Vagina (tissue), 2 donors: Measurements from ENCODE around the gene MMP1. TPM values are rescaled to one million over a fixed set of nuclear protein-coding genes. Genes with fewer than 3 reads are reported as not detected.

Experiments
- DNase-seq, 2 donors: peaks; one replicate each; pipeline ENCODE4 v3.0.0-alpha.2; 2017; ENCODE audit errors: extremely low spot score in 2 of 2
- H3K27ac ChIP-seq: fragments of 200-600 bp; sonication (generic); one replicate; pipeline ENCODE4 v1.5.1; 2019
- H3K27me3 ChIP-seq: fragments of 200-600 bp; sonication (generic); one replicate; pipeline ENCODE4 v1.5.1; 2019
- H3K36me3 ChIP-seq, 2 donors: fragments of 200-600 bp; sonication (generic); one replicate each; pipeline ENCODE4 v1.5.1; 2017 to 2019
- H3K4me1 ChIP-seq: fragments of 200-600 bp; sonication (generic); one replicate; pipeline ENCODE4 v1.5.1; 2019
- H3K4me3 ChIP-seq, 2 donors: fragments of 200-600 bp; sonication (generic); 1 replicate in 1 of 2; 2 replicates in 1 of 2; pipeline ENCODE4 v1.5.1; 2016 to 2019
- H3K9me3 ChIP-seq: fragments of 200-600 bp; sonication (generic); one replicate; pipeline ENCODE4 v1.5.1; 2019
- POLR2A ChIP-seq, 2 donors: fragments of 450-650 bp; IDR thresholded peaks; one replicate each; pipeline ENCODE4 v1.6.1; 2017; ENCODE audit warnings: antibody characterized with exemption in 2 of 2, mild to moderate bottlenecking in 2 of 2, moderate library complexity in 2 of 2
- POLR2AphosphoS5 ChIP-seq, 2 donors: sonication (generic); formaldehyde crosslinking; IDR thresholded peaks; one replicate each; pipeline ENCODE4 v1.9.0; 2017; ENCODE audit warnings: antibody characterized with exemption in 2 of 2, mild to moderate bottlenecking in 2 of 2, low read depth in 1 of 2; ENCODE audit not compliant: insufficient read depth in 1 of 2
- intact Hi-C: fragments of 100-400 bp; cut with DNase I; formaldehyde crosslinking; loops from one replicate; pipeline ENCODE4 v1.15.1; 2023
- total RNA-seq: library from RNA; depleted of rRNA; stranded (reverse); fragments of >200 nt; gene quantifications from one replicate; pipeline ENCODE4 v1.2.3, GENCODE V29; 2016
- TF ChIP-seq, protein P1 (sequence below), 3 experiments: fragments of 450-650 bp in 2 of 3; fragments of 200-600 bp in 1 of 3; sonication (generic) in 1 of 3; IDR thresholded peaks; one replicate each; pipeline ENCODE4 v1.5.1; 2017 to 2019; ENCODE audit warnings: antibody characterized with exemption in 3 of 3, mild to moderate bottlenecking in 2 of 3, moderate library complexity in 2 of 3

MMP1 gene
- total RNA-seq, 1 donor from 2014 or later = not detected

DNA sequence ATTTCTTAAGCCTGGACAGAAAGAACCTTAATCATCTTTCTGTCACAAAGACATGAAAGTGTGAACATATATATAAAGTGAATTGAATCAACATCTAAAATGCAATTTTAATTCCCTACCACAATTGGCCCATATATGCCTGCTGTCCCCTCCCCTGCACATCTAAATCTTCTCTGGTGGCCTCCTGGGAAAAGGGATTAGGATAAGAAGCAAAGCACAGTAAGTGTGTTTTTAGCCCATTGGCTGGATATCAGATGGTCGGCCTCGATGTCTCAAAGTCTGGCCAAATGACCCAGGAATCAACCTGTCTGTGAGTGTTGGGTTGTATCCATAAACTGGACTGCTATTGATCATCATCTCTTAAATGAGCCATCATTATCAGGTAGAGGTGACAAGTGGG lies 39.7 kb upstream of the MMP1 start:
- no peak for DNase-seq
- intact Hi-C loops = no loop called here
- Histone ChIP-seq H3K9me3 (no peaks in the 10 kb centered on the region), H3K4me3 (no peak overlapping the region), H3K36me3 (no peaks in the 10 kb centered on the region), H3K27ac (no peak overlapping the region), H3K27me3 (no peaks in the 10 kb centered on the region), H3K4me1 (no peaks in the 10 kb centered on the region)
- TF ChIP-seq, protein P1, sequence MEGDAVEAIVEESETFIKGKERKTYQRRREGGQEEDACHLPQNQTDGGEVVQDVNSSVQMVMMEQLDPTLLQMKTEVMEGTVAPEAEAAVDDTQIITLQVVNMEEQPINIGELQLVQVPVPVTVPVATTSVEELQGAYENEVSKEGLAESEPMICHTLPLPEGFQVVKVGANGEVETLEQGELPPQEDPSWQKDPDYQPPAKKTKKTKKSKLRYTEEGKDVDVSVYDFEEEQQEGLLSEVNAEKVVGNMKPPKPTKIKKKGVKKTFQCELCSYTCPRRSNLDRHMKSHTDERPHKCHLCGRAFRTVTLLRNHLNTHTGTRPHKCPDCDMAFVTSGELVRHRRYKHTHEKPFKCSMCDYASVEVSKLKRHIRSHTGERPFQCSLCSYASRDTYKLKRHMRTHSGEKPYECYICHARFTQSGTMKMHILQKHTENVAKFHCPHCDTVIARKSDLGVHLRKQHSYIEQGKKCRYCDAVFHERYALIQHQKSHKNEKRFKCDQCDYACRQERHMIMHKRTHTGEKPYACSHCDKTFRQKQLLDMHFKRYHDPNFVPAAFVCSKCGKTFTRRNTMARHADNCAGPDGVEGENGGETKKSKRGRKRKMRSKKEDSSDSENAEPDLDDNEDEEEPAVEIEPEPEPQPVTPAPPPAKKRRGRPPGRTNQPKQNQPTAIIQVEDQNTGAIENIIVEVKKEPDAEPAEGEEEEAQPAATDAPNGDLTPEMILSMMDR (IDR thresholded peaks at IDR 0.05) = no peak
- TF ChIP-seq POLR2A (IDR thresholded peaks at IDR 0.05) = no peak
- TF ChIP-seq POLR2AphosphoS5 (IDR thresholded peaks at IDR 0.05; ENCODE audit: insufficient read depth in 1 of 2, low read depth in 1 of 2) = no peak

DNA sequence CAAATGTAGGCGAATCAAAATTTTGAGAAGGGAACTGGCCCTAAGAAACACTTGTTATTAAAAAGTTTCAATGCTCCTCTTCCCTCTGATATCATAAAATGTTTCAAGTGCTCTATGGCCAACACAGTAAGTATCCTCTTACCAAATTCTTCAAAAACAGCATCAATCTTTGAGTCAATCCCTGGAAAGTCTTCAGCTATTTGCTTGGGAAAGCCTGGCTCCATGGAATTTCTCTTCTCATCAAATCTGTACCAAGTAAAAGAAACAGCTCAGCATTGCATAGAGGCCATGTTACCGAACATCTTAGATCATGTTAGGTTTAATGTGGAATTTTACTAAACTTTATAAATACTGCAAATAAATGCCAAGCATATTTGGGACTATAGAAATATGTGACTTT lies 39.2 kb upstream of the MMP1 start:
- H3K4me1 ChIP-seq = no peaks in the 10 kb centered on the region
- no peaks in the 10 kb centered on the region for H3K9me3 ChIP-seq
- intact Hi-C loops = no loop called here
- no peak overlapping the region for H3K27ac ChIP-seq
- no peaks in the 10 kb centered on the region for H3K36me3 ChIP-seq
- H3K27me3 ChIP-seq = no peaks in the 10 kb centered on the region
- H3K4me3 ChIP-seq = no peak overlapping the region
- TF ChIP-seq POLR2A (IDR thresholded peaks at IDR 0.05) = no peak
- no peak for DNase-seq

DNA sequence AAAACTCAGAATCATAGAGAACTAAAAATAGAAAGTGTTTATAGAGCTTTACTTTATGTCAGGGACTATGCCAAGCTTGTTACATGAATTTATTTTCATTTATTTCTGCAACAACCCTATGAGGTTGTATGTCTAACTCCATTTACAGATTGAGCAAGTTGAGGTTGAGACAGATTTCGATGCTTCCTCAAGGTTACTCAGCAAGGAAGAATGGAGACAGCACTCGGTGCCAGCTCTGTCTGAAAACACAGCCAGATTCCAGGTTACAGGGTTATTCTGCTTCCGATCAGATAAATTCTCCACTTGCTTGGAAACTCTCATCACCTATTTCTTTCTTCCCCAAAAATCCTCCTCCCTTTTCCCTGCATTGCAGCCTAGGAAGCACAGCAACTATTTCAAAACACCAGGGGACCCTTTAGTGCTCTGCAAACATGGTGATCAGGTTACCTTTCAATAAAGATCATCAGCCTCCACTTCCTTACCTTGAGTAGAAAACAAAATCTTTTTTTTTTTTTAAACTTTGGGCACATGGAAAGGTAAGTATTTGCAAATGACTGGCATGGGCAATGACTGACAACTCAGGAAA lies 38.4 kb upstream of the MMP1 start:
- H3K27me3 ChIP-seq = no peaks in the 10 kb centered on the region
- H3K4me3 ChIP-seq = no peak overlapping the region
- no peak for DNase-seq
- TF ChIP-seq POLR2AphosphoS5 (IDR thresholded peaks at IDR 0.05; ENCODE audit: insufficient read depth in 1 of 2, low read depth in 1 of 2) (no peak), POLR2A (IDR thresholded peaks at IDR 0.05) (no peak)
- TF ChIP-seq, protein P1 (IDR thresholded peaks at IDR 0.05) = no peak
- H3K9me3 ChIP-seq = no peaks in the 10 kb centered on the region
- H3K4me1 ChIP-seq = no peaks in the 10 kb centered on the region
- intact Hi-C loops = no loop called here
- H3K36me3 ChIP-seq = no peaks in the 10 kb centered on the region
- no peak overlapping the region for H3K27ac ChIP-seq

DNA sequence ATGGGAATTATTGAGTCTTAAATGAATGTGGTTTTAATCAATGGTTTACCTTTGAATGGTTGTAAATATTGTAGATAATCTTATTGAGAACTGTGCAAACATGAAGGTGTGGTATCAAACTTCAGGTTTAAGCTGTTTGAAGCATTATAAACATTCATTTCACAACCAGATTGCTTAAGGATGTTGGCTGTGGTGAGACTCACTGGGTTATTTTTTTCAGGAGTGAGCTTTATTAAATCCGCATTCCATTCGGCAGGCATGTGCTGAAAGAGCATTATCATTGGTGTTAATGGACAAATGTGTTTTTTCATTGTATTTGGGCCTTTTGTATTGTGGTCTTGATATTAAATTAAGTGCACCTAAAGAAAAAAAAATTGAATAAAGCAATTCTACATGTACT lies 35.8 kb upstream of the MMP1 start:
- no peak for DNase-seq
- H3K27ac ChIP-seq = no peak overlapping the region
- H3K36me3 ChIP-seq = no peaks in the 10 kb centered on the region
- intact Hi-C loops = no loop called here
- H3K4me3 ChIP-seq = no peak overlapping the region
- no peaks in the 10 kb centered on the region for H3K9me3 ChIP-seq
- H3K4me1 ChIP-seq = no peaks in the 10 kb centered on the region
- H3K27me3 ChIP-seq = no peaks in the 10 kb centered on the region
- TF ChIP-seq, protein P1 (IDR thresholded peaks at IDR 0.05) = no peak
- TF ChIP-seq POLR2A (IDR thresholded peaks at IDR 0.05) (no peak), POLR2AphosphoS5 (IDR thresholded peaks at IDR 0.05; ENCODE audit: insufficient read depth in 1 of 2, low read depth in 1 of 2) (no peak)

DNA sequence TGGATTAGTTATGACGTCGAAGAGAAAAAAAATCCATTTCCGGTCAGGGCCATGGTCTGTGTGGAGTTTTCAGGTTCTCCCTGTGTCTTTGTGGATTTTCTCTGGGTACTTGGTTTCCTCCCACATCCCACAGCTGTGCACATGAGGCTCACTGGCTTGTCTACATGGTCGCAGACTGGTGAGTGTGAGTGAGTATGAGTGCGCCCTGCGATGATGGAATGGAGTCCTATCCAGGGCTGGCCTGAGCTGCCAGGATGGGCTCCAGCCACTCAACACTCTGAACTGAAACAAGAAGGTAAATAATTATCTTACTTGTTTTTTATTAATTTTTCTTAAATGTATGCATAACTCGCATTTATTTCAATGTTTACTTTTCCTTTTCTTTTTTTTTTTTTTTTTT lies 34.7 kb upstream of the MMP1 start:
- no peak overlapping the region for H3K4me3 ChIP-seq
- intact Hi-C loops = no loop called here
- no peak for DNase-seq
- H3K9me3 ChIP-seq = no peaks in the 10 kb centered on the region
- no peaks in the 10 kb centered on the region for H3K27me3 ChIP-seq
- H3K27ac ChIP-seq = no peak overlapping the region
- TF ChIP-seq, protein P1 (IDR thresholded peaks at IDR 0.05) = no peak
- no peak for TF ChIP-seq POLR2AphosphoS5 (IDR thresholded peaks at IDR 0.05; ENCODE audit: insufficient read depth in 1 of 2, low read depth in 1 of 2)
- TF ChIP-seq POLR2A (IDR thresholded peaks at IDR 0.05) = no peak
- H3K4me1 ChIP-seq = no peaks in the 10 kb centered on the region
- H3K36me3 ChIP-seq = no peaks in the 10 kb centered on the region
